HG02981 (cell line): ENCODE measurements around the gene CLDN14.

Experiments used
- ATAC-seq: cut with Tn5 transposase; IDR thresholded peaks from one replicate; pipeline ENCODE4 v1.9.1; 2021; ENCODE audit warnings: mild to moderate bottlenecking, moderate library complexity; ENCODE audit not compliant: unreplicated experiment

CLDN14 gene

DNA sequence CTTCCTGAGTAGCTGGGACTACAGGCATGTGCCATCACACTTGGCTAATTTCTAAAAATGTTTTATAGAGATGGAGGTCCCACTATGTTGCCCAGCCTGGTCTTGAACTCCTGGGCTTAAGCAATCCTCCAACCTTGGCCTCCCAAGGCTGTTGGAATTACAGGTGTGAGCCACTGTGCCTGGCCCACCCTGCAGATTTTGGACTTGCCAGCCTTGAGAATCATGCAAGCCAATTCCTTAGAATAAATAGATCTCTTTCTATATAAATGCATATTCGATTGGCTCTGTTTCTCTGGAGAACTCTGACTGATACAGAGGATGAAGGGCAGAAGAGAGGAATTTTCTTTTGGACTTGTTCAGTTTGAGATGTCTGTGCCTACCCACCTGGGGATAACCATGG is 6.7 kb downstream of the CLDN14 start:
- ATAC-seq, result no peak

DNA sequence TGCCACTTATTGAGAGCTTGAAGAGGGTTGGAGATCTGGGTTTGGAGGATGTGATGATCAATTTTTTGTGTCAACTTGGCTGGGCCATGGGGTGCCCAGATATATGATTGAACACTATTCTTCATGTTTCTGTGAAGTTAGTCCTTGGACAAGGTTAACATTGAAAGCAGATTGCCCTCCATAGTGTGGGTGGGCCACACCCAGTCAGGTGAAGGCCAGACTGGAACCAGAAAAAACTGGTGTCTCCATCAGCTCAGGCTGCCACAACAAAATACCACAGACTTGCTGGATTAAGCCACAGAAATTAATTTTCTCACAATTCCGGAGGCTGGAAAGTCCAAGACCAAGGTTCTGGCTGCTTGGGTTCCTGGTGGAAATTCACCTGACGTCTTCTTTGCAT is 7.5 kb downstream of the CLDN14 start:
- no peak for ATAC-seq

DNA sequence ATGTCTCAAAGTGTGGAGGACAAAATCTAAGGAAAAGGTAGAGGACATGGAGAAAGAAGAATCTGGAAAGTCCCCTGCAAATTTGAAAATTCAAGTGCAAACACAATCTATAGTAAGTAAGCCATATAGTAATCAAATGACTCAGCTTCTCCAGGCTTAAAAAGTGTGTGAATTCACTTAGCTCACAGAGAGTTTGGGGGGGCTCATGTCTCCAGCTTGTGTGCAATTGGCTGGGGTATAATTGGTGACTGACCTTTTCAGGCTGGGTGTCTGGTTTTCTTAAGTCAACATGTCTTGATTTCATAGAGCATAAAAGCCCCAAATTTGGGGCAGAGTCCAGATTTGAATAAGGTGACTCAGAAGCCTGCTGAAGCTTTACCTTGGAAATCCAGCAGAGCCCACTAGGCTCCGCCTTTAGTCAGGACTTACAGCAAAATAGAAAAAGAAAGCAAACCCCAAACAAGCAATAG is 8.6 kb downstream of the CLDN14 start:
- ATAC-seq, result peak; percentile 75

DNA sequence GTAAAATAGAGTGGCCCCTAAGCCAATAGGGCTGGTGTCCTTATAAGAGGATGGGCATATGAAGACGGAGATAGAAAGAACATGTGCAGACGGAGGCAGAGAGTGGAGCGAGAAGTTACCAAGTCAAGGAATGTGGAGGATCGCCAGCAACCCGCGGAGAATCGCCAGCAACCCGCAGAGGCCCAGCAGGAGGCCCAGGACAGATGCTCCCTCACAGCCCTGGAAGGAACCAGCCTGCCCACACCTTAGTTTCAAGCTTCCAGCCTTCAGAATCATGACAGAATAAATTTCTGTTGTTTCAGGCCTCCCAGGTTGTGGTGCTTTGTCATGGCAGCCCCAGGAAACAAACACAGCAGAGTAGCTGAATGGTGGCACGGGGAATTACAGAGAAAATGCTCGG is 9.6 kb downstream of the CLDN14 start:
- no peak for ATAC-seq

DNA sequence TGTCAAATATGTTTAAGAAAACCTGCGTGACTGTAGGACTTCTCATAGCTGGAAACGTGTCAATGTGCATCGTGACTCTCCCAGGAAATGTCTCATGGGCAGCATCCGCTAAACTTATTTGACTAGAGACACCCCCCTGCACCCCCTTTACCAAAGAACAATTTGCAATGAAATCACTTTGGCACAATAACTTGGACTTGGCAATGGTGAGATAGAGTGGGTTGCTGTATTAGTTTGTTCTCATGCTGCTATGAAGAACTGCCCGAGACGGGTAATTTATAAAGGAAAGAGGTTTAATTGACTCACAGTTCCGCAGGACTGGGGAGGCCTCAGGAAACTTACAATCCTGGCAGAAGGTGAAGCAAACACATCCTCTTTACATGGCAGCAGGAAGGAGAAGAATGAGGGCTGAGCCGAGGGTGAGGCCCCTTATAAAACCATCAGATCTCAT is 13.8 kb downstream of the CLDN14 start:
- ATAC-seq, result no peak

DNA sequence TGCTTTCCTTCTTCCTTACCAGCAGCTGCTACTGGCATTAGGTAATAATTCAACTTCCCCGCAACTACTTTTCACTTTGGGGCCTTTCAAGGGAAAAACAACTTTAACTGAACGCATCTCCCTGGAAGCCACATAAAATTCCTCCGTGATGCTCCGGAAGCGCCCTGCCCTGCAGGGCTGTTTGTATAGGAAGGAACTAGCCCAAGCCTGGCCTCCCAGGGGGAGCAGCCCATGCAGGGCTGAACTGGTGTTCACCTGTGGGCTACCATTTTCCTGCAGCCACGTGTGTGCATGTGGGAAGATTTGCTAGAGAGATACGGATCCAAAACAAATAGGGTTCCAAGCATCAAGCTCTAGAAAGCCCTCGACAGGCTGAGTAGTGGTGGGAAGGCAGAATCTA is 14.4 kb downstream of the CLDN14 start:
- no peak for ATAC-seq

DNA sequence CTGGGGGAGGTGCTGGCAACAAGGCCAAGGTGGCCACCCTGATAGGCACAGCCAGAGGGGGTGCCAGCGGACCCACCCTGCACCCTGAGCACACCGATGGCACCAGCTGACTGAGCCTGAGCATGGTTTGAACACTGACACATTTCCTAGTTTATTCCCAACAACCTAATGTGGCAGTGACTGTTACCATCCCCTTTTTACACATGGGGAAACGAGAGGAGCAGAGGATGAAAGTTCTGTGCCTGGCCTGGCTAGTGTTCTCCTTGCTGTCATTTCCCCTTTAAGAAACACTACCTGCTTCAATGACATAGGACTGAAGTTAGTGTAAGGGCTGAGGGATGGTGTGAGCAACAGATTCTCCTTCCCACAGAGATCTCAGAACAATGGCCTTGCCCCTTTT is 15.3 kb downstream of the CLDN14 start:
- ATAC-seq, result no peak

DNA sequence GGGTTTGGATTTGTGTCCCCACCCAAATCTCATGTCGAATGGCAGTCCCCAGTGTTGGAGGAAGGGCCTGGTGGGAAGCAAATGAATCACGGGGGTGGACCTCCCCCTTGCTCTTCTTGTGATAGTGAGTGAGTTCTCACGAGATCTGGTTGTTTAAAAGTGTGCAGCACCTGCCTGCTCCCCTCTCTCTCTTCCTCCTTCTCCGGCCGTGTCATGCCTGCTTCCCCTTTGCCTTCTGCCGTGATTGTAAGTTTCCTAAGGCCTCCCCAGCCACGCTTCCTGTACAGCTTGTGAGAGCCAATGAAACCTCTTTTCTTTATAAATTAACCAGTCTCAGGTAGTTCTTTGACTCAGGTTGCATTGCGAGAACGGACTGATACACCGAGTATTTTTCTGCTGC is 15.9 kb downstream of the CLDN14 start:
- no peak for ATAC-seq

DNA sequence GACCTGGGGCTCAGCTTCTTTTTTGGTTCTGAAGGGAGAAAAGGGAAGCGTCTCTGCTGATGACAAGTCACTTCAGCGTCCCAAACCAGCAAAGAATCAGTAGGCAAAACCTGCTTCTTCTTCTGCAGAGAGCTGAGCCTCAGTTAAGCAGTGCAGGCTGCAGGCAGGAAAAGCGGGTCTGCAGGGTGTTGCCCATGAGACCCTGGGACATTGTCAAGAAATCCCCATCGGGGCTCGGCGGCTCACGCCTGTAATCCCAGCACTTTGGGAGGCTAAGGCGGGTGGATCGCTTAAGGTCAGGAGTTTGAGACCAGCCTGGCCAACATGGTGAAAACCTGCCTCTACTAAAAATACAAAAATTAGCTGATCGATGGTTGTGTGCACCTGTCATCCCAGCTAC is 16.7 kb downstream of the CLDN14 start:
- no peak for ATAC-seq

DNA sequence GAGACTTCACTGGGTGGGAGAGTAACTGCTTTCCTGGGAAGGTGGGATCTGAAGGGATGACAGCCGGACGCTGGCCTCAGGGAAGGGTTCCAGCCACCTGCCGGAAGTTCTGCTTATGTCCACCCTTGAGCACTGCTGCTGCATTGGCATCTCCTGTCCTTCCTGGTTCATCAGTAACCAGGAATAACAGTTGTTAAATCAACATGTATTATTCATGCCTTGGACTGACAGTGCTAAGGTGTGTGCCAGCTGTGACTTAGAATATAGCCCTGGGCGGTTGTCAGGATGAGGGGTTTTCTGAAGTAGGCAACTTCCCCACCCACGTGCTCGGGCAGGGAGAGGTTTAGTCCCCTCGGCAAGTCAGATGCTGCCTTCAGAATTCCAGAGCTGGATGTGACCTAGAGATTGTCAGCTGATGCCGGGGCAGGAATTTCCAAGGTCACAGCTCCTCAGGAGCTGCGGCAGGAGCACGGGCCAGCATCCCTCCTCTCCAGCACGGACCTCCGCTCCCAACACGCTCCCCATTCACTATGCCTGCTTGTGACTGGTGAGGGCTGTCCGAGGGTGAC is 17.9 kb downstream of the CLDN14 start:
- no peak for ATAC-seq

DNA sequence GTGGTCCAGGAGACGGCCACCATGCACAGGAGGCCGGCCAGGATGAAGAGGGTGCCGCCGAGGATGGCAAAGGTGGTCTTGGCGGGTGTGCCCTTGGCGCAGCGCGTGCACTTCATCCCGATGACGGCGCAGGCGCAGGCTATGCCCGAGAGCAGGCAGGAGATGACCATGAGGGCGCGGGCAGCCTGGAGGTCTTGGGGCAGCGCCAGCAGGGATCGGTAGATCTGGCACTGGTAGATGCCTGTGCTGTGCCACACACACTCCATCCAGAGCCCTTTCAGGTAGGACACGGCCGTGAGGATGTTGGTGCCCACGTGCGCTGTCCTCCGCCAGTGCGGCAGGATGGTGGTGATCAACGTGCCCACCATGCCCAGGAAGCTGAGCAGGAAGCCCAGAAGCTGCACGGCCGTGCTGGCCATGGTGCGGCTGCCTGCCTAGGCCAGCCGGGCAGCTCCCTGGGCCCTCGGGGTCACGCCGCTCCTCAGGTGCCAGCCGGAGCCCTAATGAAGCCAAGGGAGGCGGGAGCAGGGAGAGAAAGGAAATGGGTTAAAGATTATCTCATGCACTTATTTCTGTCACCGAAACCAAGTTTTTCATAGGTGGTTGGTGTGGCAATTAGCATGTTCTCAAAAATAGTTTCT is 18.5 kb downstream of the CLDN14 start:
- ATAC-seq, result no peak

DNA sequence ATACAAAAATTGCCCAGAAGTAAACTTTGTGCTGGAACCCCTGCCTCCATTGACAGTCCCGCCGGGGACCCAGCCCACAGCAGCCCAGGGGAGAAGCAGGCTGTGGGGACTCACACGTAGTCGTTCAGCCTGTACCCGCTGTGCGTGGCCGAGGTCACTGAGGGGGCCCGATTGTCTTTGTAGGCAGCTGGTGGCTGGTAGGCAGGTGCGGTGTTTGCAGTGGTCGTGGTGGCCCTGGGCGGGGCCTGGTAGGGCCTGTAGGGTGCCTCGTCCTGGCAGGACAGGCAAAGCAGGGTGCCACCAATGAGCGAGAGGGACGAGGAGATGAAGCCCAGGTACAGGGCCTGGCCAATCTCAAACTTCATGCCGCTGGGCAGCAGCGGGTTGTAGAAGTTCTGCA is 19.1 kb downstream of the CLDN14 start:
- no peak for ATAC-seq

DNA sequence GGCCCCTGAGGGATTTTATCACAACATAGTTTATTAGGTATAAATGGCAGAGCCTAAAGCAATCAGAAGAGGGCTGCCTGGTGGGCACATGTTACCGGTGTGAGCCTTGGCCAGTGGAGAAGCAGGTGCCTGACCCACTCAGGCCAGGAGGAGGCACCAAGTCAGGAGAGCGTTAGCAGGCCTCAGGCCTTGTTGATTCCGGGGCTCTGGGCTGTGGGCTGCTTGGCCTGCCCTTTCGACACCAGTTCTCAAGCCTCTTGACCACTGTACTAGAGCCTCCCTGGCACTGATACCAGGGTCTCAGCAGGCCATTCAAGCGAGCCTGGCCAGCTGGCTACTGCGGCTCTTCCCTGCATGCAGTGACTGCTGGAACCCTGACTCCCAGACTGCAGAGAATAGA is 20.8 kb downstream of the CLDN14 start:
- no peak for ATAC-seq

DNA sequence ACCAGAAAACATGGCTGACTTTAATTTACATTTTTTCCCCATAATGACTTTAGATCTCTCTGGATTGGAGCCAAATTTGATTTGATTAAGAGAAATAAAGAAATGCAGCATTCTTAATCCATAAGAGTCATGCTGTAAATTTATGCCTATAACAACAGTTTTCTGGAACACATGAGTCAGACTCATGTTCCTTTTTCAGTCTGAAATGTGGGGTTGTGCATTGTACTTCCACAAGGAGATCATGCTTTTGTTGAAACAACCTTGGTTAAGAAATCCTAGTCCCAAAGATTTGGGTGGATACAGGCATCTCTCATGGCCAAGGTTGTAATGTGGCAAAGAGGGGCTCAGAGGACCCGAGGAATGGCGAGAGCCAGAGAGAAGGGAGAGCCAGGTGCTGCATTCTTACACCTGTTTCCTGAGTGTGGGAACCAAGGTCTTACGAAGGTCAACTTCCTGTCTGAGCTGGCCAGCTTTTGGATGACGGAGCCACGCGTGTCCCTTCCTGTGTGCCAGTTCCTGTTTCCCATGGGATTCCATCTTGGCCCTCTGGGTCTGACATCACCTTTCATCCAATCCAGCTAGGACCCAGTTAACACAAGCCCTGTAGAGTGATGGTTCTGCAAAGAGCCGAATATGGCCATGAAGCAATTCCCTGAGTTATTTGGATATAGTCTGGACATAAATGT is 23.1 kb downstream of the CLDN14 start:
- no peak for ATAC-seq

DNA sequence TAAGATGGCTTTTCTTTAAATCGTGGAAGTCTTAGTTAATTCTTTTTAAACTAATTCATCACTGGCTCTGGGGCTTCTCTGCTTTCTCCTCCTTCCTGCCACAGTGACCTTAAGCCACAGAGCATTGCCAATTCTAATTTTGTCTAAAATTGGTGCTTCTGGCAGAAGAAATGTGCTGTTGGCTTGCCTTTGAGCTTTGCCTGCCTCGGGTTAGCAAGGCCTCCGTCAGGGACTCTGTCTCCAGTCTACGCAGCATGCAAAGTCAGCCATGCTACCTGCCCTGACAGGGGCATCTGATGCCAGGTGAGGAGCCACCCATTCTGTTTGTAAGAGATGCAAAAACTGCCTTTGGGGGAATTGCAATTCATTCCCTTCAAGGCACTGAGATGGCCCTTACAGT is 25.2 kb downstream of the CLDN14 start:
- no peak for ATAC-seq

DNA sequence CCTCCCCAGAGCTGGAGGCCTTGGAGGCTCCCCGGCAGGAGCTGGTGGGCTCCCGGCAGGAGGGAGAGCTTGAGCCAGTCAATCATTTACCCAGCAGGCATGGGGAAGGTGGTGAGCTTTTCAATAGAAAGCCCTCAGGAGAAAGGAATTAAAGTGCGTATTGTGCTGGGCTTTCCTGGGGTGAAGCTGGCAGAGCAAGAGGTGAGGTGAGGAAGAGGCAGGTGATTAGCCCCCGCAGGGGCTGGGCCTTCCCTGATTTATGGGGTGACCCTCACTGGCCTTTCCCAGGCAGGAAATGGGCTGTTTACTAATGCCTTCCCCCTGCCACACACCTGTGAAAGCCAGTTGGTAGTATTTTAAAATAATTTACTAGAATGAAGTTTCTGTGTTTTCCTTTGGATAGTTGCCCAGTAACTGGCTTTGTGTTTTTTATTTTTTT is 25.8 kb downstream of the CLDN14 start:
- ATAC-seq, result no peak

DNA sequence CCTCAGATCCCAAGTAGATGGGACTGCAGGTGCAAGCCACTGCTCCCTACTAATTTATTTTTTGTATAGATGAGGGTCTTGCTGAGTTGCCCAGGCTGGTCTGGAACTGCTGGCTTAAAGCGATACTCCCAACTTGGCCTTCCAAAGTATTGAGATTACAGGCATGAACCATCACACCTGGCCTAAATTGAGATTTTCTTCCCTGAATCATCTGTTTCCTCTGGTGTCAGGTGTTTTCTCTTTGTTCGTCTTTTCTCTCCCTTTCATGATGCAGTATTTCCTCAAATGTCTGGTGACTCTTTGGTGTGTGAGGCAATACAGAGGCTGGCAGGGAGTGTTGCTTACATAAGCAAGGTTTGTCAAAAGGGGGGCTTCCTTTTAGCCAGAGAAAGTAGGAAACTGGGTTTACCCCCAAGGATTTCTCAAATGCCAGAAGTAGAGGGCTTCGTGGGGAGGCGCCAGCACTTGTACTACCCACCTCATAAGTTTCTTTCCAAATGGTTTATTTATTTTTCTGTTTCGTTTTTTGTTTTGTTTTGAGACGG is 27.6 kb downstream of the CLDN14 start:
- ATAC-seq, result no peak

DNA sequence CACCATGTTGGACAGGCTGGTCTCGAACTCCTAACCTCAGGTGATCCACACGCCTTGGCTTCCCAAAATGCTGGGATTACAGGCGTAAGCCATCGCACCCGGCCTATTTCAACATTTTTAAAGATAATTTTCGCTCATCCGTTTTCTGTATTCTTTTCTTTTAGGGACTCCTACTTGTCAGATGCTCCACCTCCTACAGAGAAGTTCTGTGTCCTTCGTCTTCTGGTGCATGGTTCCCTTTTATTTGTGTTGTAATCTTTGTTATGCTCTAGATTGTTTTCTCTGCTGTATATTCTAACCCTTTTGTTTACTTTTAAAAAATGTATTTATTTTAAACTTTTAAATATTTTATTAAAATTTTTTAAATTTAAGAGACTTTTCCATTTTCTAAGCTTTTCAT is 28.4 kb downstream of the CLDN14 start:
- ATAC-seq, result no peak

DNA sequence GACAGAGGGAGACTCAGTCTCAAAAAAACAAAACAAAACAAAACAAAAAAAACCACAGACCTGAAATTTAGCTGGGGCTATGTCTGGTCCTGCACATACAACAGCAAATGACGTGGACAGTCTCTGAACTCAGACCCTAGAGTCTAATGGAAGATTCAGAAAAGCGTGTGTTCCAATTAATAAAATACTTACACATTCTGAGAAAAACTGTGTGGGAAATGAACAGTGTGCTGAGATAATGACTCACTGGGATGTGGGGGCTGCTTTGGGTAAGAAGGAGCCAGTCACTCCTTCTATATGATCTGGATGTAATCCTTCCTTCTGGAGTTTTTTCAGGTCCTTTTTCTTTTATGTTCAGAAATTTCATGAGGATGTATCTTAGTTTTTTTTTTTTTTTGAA is 29.4 kb downstream of the CLDN14 start:
- no peak for ATAC-seq

DNA sequence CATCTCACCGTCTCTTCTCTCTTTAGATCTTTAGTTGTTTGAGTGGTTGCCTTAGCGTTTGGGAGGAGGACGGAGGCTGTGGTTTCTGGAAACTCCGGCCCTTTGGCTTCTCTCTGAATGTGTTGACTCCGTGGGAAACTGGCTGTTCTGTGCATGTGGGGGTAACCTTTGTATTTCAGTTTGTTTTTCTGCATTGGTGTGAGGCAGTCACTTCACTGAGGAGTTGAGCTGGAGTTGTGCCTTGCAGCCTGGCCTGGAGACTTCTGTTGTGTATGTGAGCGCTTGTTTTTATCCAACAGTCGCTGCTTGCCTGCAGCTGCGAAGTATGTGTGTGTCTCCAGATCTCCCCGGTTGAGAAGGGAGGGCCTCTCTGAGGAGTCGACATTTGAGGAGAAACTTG is 33.6 kb downstream of the CLDN14 start:
- no peak for ATAC-seq

DNA sequence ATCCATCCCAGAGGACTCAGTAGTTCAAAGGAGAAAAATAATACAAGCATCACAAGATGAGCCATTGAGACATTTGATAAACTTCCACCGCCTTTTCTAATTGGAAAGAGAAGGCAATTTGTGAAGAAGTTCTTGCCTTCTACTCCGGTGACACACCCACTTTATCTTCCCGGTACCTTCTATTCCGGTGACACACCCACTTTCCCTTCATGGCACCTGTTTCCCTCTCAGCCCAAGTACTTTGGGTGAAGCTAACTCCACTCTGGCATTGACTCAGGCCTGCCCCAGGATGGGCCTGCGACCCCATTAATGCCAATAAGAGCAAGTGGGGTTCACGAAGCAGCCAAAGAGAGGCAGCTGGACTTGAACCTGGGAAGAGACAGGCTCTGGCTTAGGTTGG is 38.2 kb downstream of the CLDN14 start:
- ATAC-seq, result no peak

DNA sequence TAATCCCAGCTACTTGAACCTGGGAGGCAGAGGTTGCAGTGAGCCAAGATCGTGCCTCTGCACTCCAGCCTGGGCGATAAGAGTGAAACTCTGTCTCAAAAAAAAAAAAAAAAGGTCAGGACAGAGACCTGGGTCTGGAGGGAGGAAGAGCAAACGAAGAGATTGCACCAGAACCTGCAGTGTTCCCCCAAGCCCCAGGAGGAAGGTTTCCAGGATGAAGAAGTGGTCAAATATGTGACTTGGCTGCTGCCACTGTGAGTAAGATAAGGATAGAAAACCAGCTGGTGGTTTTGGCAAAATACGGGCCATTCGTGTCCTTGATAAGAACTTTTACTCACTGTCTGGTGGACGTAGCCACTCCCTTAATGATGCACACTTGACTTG is 42.2 kb downstream of the CLDN14 start:
- no peak for ATAC-seq
